HEK293 (cell line): ENCODE measurements around the gene NDST1.

Experiments used
- CTCF ChIA-PET: fragments of 350-600 bp; formaldehyde crosslinking; extraction: SDS; loops from one replicate; lab custom pipeline; 2021; ENCODE audit warnings: antibody characterized with exemption; lab: Yijun Ruan, JAX
- POLR2A ChIA-PET: fragments of 300-600 bp; formaldehyde crosslinking; extraction: SDS; loops from one replicate; lab custom pipeline; 2020; ENCODE audit warnings: antibody characterized with exemption, inconsistent platforms; lab: Yijun Ruan, JAX
- H3K27ac ChIP-seq: fragments of 200-500 bp; sonication (Bioruptor generic); 2 replicates; pipeline ENCODE4 v1.5.1; 2014; ENCODE audit warnings: low read depth, low read length, control low read depth, inconsistent platforms; ENCODE audit errors: extremely low read depth
- H3K36me3 ChIP-seq, 2 experiments: fragments of 200-500 bp in 1 of 2; sonication (Bioruptor generic) in 1 of 2; 1 replicate in 1 of 2; 2 replicates in 1 of 2; pipeline ENCODE4 v1.5.1; 2014 to 2017; ENCODE audit warnings: inconsistent platforms in 2 of 2, low read length in 2 of 2; ENCODE audit not compliant: control insufficient read depth in 2 of 2, insufficient read depth in 1 of 2
- H3K4me1 ChIP-seq: fragments of 200-500 bp; sonication (Bioruptor generic); 2 replicates; pipeline ENCODE4 v1.5.1; 2014; ENCODE audit warnings: mild to moderate bottlenecking, low read length, inconsistent platforms; ENCODE audit not compliant: control insufficient read depth, insufficient read depth
- H3K4me3 ChIP-seq: 2 replicates; pipeline ENCODE4 v1.5.1; 2011; ENCODE audit warnings: low read depth, mild to moderate bottlenecking, control low read depth, low read length, moderate library complexity
- H3K9me3 ChIP-seq: fragments of 200-500 bp; sonication (Bioruptor generic); 2 replicates; pipeline ENCODE4 v1.5.1; 2014; ENCODE audit warnings: low read depth, low read length, inconsistent platforms; ENCODE audit not compliant: control insufficient read depth, insufficient read depth
- FEZF1 ChIP-seq: fragments of 450-650 bp; formaldehyde crosslinking; IDR thresholded peaks from 2 replicates; pipeline ENCODE4 v1.5.1; 2016; ENCODE audit warnings: missing biosample characterization, missing genetic modification characterization
- GLIS2 ChIP-seq: fragments of 450-650 bp; formaldehyde crosslinking; IDR thresholded peaks from 2 replicates; pipeline ENCODE4 v1.5.1; 2016; ENCODE audit warnings: missing biosample characterization, missing genetic modification characterization
- MZF1 ChIP-seq: fragments of 450-650 bp; formaldehyde crosslinking; IDR thresholded peaks from 2 replicates; pipeline ENCODE4 v1.5.1; 2017; ENCODE audit warnings: missing biosample characterization, missing genetic modification characterization, borderline replicate concordance
- PRDM10 ChIP-seq: fragments of 450-650 bp; formaldehyde crosslinking; IDR thresholded peaks from 2 replicates; pipeline ENCODE4 v1.5.1; 2016; ENCODE audit warnings: missing biosample characterization, missing genetic modification characterization
- ZBTB11 ChIP-seq: fragments of 450-650 bp; formaldehyde crosslinking; conservative IDR thresholded peaks from 2 replicates; pipeline ENCODE4 v1.5.1; 2016; ENCODE audit warnings: low read depth, missing biosample characterization, missing genetic modification characterization
- ZBTB21 ChIP-seq: fragments of 450-650 bp; formaldehyde crosslinking; IDR thresholded peaks from 2 replicates; pipeline ENCODE4 v1.5.1; 2017; ENCODE audit warnings: missing biosample characterization, missing genetic modification characterization
- ZIC2 ChIP-seq: fragments of 450-650 bp; formaldehyde crosslinking; IDR thresholded peaks from 2 replicates; pipeline ENCODE4 v1.5.1; 2016; ENCODE audit warnings: missing biosample characterization, missing genetic modification characterization
- ZNF112 ChIP-seq: fragments of 450-650 bp; formaldehyde crosslinking; IDR thresholded peaks from 2 replicates; pipeline ENCODE4 v1.5.0; 2017; ENCODE audit warnings: missing biosample characterization, missing genetic modification characterization
- ZNF138 ChIP-seq: fragments of 450-650 bp; formaldehyde crosslinking; IDR thresholded peaks from 2 replicates; pipeline ENCODE4 v1.5.1; 2016; ENCODE audit warnings: missing biosample characterization, missing genetic modification characterization, borderline replicate concordance
- ZNF157 ChIP-seq: fragments of 450-650 bp; formaldehyde crosslinking; IDR thresholded peaks from 2 replicates; pipeline ENCODE4 v1.5.1; 2016; ENCODE audit warnings: missing biosample characterization, missing genetic modification characterization
- ZNF341 ChIP-seq: fragments of 450-650 bp; formaldehyde crosslinking; IDR thresholded peaks from 2 replicates; pipeline ENCODE4; 2016; ENCODE audit warnings: low read depth, missing biosample characterization, missing genetic modification characterization
- ZNF561 ChIP-seq: fragments of 450-650 bp; IDR thresholded peaks from 2 replicates; pipeline ENCODE4 v1.5.1; 2018; ENCODE audit warnings: missing biosample characterization, missing genetic modification characterization, borderline replicate concordance
- ZNF664 ChIP-seq: fragments of 450-650 bp; formaldehyde crosslinking; IDR thresholded peaks from 2 replicates; pipeline ENCODE4 v1.5.1; 2016; ENCODE audit warnings: missing biosample characterization, missing genetic modification characterization
- ZNF76 ChIP-seq: fragments of 450-650 bp; formaldehyde crosslinking; IDR thresholded peaks from 2 replicates; pipeline ENCODE4; 2016; ENCODE audit warnings: low read depth, missing biosample characterization, missing genetic modification characterization, borderline replicate concordance
- ZNF776 ChIP-seq: fragments of 450-650 bp; formaldehyde crosslinking; IDR thresholded peaks from 2 replicates; pipeline ENCODE4 v1.5.0; 2017; ENCODE audit warnings: missing biosample characterization, missing genetic modification characterization, borderline replicate concordance
- ZSCAN16 ChIP-seq: fragments of 450-650 bp; formaldehyde crosslinking; IDR thresholded peaks from 2 replicates; pipeline ENCODE4 v1.5.1; 2016; ENCODE audit warnings: missing biosample characterization, missing genetic modification characterization
- ZSCAN23 ChIP-seq: fragments of 450-650 bp; formaldehyde crosslinking; IDR thresholded peaks from 2 replicates; pipeline ENCODE4 v1.5.1; 2016; ENCODE audit warnings: missing biosample characterization, missing genetic modification characterization
- ZSCAN30 ChIP-seq: fragments of 450-650 bp; IDR thresholded peaks from 2 replicates; pipeline ENCODE4 v1.5.1; 2018; ENCODE audit warnings: missing biosample characterization, mild to moderate bottlenecking, missing genetic modification characterization, moderate library complexity
- TF ChIP-seq, protein P1 (sequence below): fragments of 450-650 bp; formaldehyde crosslinking; IDR thresholded peaks from 2 replicates; pipeline ENCODE4 v1.5.1; 2016; ENCODE audit warnings: missing biosample characterization, missing genetic modification characterization, low read depth
- TF ChIP-seq, protein P2 (sequence below): fragments of 450-650 bp; formaldehyde crosslinking; IDR thresholded peaks from 2 replicates; pipeline ENCODE4 v1.5.1; 2016; ENCODE audit warnings: missing biosample characterization, missing genetic modification characterization, borderline replicate concordance

NDST1 gene

GRCh38 chr5:150599281-150599680 lies 91.3 kb downstream of the NDST1 start:
- POLR2A ChIA-PET, result interaction anchor here (1.1 kb wide), 1 partner anchor 15 kb away, joined by 3 read pairs; no protein-coding TSS in a partner anchor
- no peaks in the 10 kb centered on the region for H3K36me3 ChIP-seq
- CTCF ChIA-PET, result no interaction called here
- no peaks in the 10 kb centered on the region; the same call in 1 of the 2 replicates for H3K4me1 ChIP-seq
- no peaks in the 10 kb centered on the region for H3K9me3 ChIP-seq
- no peak overlapping the region for H3K4me3 ChIP-seq
- H3K27ac ChIP-seq, result no peak overlapping the region
- TF ChIP-seq ZSCAN16 (tag by site-specific recombination) (no peak), ZNF776 (tag by site-specific recombination) (no peak), ZBTB21 (tag by site-specific recombination) (no peak), ZIC2 (tag by site-specific recombination) (no peak), ZNF138 (tag by site-specific recombination) (no peak), ZSCAN30 (tag by site-specific recombination) (no peak), ZNF157 (tag by site-specific recombination) (no peak), GLIS2 (tag by site-specific recombination) (no peak)

- H3K9me3 ChIP-seq, result no peaks in the 10 kb centered on the region
- CTCF ChIA-PET, result no interaction called here
- POLR2A ChIA-PET, result interaction anchor here (1.1 kb wide), 1 partner anchor 16 kb away, joined by 3 read pairs; no protein-coding TSS in a partner anchor
- H3K4me1 ChIP-seq, result no peaks in the 10 kb centered on the region; the same call in 1 of the 2 replicates
- H3K36me3 ChIP-seq, result no peaks in the 10 kb centered on the region
- no peak overlapping the region for H3K27ac ChIP-seq
- H3K4me3 ChIP-seq, result no peak overlapping the region
- TF ChIP-seq ZNF341 (tag by site-specific recombination), result peak; percentile 56
- TF ChIP-seq, protein P1, sequence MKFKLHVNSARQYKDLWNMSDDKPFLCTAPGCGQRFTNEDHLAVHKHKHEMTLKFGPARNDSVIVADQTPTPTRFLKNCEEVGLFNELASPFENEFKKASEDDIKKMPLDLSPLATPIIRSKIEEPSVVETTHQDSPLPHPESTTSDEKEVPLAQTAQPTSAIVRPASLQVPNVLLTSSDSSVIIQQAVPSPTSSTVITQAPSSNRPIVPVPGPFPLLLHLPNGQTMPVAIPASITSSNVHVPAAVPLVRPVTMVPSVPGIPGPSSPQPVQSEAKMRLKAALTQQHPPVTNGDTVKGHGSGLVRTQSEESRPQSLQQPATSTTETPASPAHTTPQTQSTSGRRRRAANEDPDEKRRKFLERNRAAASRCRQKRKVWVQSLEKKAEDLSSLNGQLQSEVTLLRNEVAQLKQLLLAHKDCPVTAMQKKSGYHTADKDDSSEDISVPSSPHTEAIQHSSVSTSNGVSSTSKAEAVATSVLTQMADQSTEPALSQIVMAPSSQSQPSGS (tag by site-specific recombination), result peak; percentile 93
- TF ChIP-seq PRDM10 (tag by site-specific recombination), result 0 out of 2 replicates have a peak, but pooled peaks have one; percentile 27
- TF ChIP-seq FEZF1 (tag by site-specific recombination), result no peak
- TF ChIP-seq ZSCAN23 (tag by site-specific recombination), result no peak
- TF ChIP-seq MZF1 (tag by site-specific recombination), result peak; percentile 68
- no peak for TF ChIP-seq ZBTB11 (tag by site-specific recombination)
- no peak for TF ChIP-seq ZNF561
- no peak for TF ChIP-seq ZNF664 (tag by site-specific recombination)
- TF ChIP-seq ZNF76, result no peak
- TF ChIP-seq, protein P2, sequence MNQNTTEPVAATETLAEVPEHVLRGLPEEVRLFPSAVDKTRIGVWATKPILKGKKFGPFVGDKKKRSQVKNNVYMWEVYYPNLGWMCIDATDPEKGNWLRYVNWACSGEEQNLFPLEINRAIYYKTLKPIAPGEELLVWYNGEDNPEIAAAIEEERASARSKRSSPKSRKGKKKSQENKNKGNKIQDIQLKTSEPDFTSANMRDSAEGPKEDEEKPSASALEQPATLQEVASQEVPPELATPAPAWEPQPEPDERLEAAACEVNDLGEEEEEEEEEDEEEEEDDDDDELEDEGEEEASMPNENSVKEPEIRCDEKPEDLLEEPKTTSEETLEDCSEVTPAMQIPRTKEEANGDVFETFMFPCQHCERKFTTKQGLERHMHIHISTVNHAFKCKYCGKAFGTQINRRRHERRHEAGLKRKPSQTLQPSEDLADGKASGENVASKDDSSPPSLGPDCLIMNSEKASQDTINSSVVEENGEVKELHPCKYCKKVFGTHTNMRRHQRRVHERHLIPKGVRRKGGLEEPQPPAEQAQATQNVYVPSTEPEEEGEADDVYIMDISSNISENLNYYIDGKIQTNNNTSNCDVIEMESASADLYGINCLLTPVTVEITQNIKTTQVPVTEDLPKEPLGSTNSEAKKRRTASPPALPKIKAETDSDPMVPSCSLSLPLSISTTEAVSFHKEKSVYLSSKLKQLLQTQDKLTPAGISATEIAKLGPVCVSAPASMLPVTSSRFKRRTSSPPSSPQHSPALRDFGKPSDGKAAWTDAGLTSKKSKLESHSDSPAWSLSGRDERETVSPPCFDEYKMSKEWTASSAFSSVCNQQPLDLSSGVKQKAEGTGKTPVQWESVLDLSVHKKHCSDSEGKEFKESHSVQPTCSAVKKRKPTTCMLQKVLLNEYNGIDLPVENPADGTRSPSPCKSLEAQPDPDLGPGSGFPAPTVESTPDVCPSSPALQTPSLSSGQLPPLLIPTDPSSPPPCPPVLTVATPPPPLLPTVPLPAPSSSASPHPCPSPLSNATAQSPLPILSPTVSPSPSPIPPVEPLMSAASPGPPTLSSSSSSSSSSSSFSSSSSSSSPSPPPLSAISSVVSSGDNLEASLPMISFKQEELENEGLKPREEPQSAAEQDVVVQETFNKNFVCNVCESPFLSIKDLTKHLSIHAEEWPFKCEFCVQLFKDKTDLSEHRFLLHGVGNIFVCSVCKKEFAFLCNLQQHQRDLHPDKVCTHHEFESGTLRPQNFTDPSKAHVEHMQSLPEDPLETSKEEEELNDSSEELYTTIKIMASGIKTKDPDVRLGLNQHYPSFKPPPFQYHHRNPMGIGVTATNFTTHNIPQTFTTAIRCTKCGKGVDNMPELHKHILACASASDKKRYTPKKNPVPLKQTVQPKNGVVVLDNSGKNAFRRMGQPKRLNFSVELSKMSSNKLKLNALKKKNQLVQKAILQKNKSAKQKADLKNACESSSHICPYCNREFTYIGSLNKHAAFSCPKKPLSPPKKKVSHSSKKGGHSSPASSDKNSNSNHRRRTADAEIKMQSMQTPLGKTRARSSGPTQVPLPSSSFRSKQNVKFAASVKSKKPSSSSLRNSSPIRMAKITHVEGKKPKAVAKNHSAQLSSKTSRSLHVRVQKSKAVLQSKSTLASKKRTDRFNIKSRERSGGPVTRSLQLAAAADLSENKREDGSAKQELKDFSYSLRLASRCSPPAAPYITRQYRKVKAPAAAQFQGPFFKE (tag by site-specific recombination), result no peak
- TF ChIP-seq ZNF112, result no peak
These were observed 92.1 kb downstream of the NDST1 start for GRCh38 chr5:150599917-150600511.
